Stimulated activated memory B cell treated with anti-CD40 and anti-IgM and Interleukin-4, amounts not matched to agents 10 μg/mL and 1 μg/mL and 100 μg/mL, for 72 hours (primary cell): ENCODE data around the gene SMIM3.
"Not testable (repeated sequence)": the region's sequence is repeated elsewhere in the genome, so short reads cannot be mapped to it uniquely, and the experiment has no call there.

ENCODE experiments used
- ATAC-seq: fragments of 150-1000 bp; cut with Tn5 transposase; 2 replicates; pipeline ENCODE4 v1.10.0; 2021
- H3K27ac Mint-ChIP-seq: one replicate; pipeline ENCODE4 v1.8.0; 2022; ENCODE audit warnings: mild to moderate bottlenecking, mixed read lengths
- H3K27me3 Mint-ChIP-seq: one replicate; pipeline ENCODE4 v1.8.0; 2022; ENCODE audit warnings: mixed read lengths
- H3K36me3 Mint-ChIP-seq: one replicate; pipeline ENCODE4 v1.8.0; 2022; ENCODE audit warnings: mixed read lengths
- H3K4me1 Mint-ChIP-seq: one replicate; pipeline ENCODE4 v1.8.0; 2022; ENCODE audit warnings: mixed read lengths
- H3K4me3 Mint-ChIP-seq: one replicate; pipeline ENCODE4 v1.8.0; 2022; ENCODE audit warnings: mild to moderate bottlenecking, moderate library complexity, mixed read lengths
- H3K9me3 Mint-ChIP-seq: one replicate; pipeline ENCODE4 v1.8.0; 2022; ENCODE audit warnings: mixed read lengths

The SMIM3 gene

GRCh38 chr5:150778517-150779396 is at the start of gene SMIM3:
SMIM3 (plus strand) TSS chr5:150778757; CDS start chr5:150795441, 16,684 bp downstream.
- no peaks in the 10 kb centered on the region for H3K36me3 Mint-ChIP-seq
- H3K4me3 Mint-ChIP-seq, result peak within 1 kb of the TSS; percentile 87
- peak within 1 kb of the TSS; percentile 76 for H3K27ac Mint-ChIP-seq
- ATAC-seq, result peak; percentile 24
- peaks cover 57% of the 10 kb centered on the region for H3K27me3 Mint-ChIP-seq
- no peaks in the 10 kb centered on the region for H3K9me3 Mint-ChIP-seq
- H3K4me1 Mint-ChIP-seq, result peaks cover 35% of the 10 kb centered on the region

- Mint-ChIP-seq H3K4me3 (no peak overlapping the region), H3K36me3 (peaks cover 58% of the 10 kb centered on the region), H3K27ac (no peak overlapping the region), H3K4me1 (peaks cover 11% of the 10 kb centered on the region), H3K9me3 (no peaks in the 10 kb centered on the region), H3K27me3 (no peaks in the 10 kb centered on the region)
- no peak for ATAC-seq
These were observed 48.7 kb upstream of the SMIM3 start for GRCh38 chr5:150729859-150730258.

GRCh38 chr5:150731669-150732242 is 46.8 kb upstream of the SMIM3 start:
- Mint-ChIP-seq H3K27me3 (no peaks in the 10 kb centered on the region), H3K9me3 (peaks cover 4% of the 10 kb centered on the region), H3K36me3 (peaks cover 77% of the 10 kb centered on the region), H3K4me3 (no peak overlapping the region), H3K27ac (no peak overlapping the region), H3K4me1 (peaks cover 23% of the 10 kb centered on the region)
- no peak for ATAC-seq

- no peaks in the 10 kb centered on the region for H3K27me3 Mint-ChIP-seq
- peaks cover 11% of the 10 kb centered on the region for H3K9me3 Mint-ChIP-seq
- peak overlapping the region; percentile 72 for H3K27ac Mint-ChIP-seq
- no peak for ATAC-seq
- H3K36me3 Mint-ChIP-seq, result peaks cover 91% of the 10 kb centered on the region
- peaks cover 52% of the 10 kb centered on the region for H3K4me1 Mint-ChIP-seq
- peak overlapping the region; percentile 13 for H3K4me3 Mint-ChIP-seq
These were observed 43.8 kb upstream of the SMIM3 start for GRCh38 chr5:150734579-150735384.

- no peak for ATAC-seq
- Mint-ChIP-seq H3K27ac (no peak overlapping the region), H3K4me1 (peaks cover 77% of the 10 kb centered on the region), H3K36me3 (peaks cover 89% of the 10 kb centered on the region), H3K4me3 (no peak overlapping the region), H3K9me3 (peaks cover 11% of the 10 kb centered on the region), H3K27me3 (no peaks in the 10 kb centered on the region)
These were observed 39.7 kb upstream of the SMIM3 start for GRCh38 chr5:150738862-150739261.

- peaks cover 83% of the 10 kb centered on the region for H3K36me3 Mint-ChIP-seq
- peaks cover 72% of the 10 kb centered on the region for H3K4me1 Mint-ChIP-seq
- no peaks in the 10 kb centered on the region for H3K27me3 Mint-ChIP-seq
- H3K4me3 Mint-ChIP-seq, result no peak overlapping the region
- no peak for ATAC-seq
- no peak overlapping the region for H3K27ac Mint-ChIP-seq
- H3K9me3 Mint-ChIP-seq, result peaks cover 11% of the 10 kb centered on the region
These were observed 37.6 kb upstream of the SMIM3 start for GRCh38 chr5:150740992-150741391.

GRCh38 chr5:150742455-150743141 is 36.0 kb upstream of the SMIM3 start:
- not testable (repeated sequence) for ATAC-seq, H3K4me3 Mint-ChIP-seq, H3K27me3 Mint-ChIP-seq, H3K27ac Mint-ChIP-seq, H3K9me3 Mint-ChIP-seq
- H3K4me1 Mint-ChIP-seq, result peaks cover 58% of the 10 kb centered on the region
- peaks cover 70% of the 10 kb centered on the region for H3K36me3 Mint-ChIP-seq

DNA sequence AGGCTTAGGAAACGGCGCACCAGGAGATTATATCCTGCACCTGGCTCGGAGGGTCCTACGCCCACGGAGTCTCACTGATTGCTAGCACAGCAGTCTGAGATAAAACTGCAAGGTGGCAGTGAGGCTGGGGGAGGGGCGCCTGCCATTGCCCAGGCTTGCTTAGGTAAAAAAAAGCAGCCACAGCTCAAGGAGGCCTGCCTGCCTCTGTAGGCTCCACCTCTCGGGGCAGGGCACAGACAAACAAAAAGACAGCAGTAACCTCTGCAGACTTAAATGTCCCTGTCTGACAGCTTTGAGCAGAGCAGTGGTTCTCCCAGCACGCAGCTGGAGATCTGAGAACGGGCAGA is 35.4 kb upstream of the SMIM3 start:
- Mint-ChIP-seq H3K36me3 (peaks cover 65% of the 10 kb centered on the region), H3K4me1 (peaks cover 53% of the 10 kb centered on the region)
- H3K27ac Mint-ChIP-seq, ATAC-seq, H3K27me3 Mint-ChIP-seq, H3K9me3 Mint-ChIP-seq, H3K4me3 Mint-ChIP-seq: not testable (repeated sequence)

DNA sequence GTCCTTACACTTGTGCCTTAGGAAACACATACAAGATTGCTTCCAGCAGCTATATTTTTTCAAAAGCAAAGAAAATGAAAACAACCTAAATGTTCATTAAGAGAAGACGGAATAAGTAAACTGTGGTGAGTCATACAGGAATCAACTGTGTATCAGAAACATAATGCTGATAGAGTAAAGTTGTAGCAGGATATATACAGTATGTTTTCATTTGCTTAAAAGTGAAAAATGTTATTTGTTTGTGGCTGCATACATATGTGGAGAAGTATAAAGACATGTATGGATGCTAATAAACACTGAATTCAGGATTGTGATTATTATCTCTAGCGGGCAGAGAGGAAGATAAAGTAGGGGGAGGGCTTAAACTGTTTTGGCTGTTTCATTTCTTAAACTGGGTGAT is 28.1 kb upstream of the SMIM3 start:
- Mint-ChIP-seq H3K27me3 (no peaks in the 10 kb centered on the region), H3K27ac (no peak overlapping the region), H3K36me3 (peaks cover 55% of the 10 kb centered on the region), H3K9me3 (no peaks in the 10 kb centered on the region), H3K4me3 (no peak overlapping the region), H3K4me1 (peaks cover 39% of the 10 kb centered on the region)
- ATAC-seq, result no peak

- no peaks in the 10 kb centered on the region for H3K9me3 Mint-ChIP-seq
- no peak overlapping the region for H3K4me3 Mint-ChIP-seq
- H3K36me3 Mint-ChIP-seq, result peaks cover 51% of the 10 kb centered on the region
- H3K27me3 Mint-ChIP-seq, result no peaks in the 10 kb centered on the region
- ATAC-seq, result no peak
- H3K27ac Mint-ChIP-seq, result no peak overlapping the region
- peaks cover 36% of the 10 kb centered on the region for H3K4me1 Mint-ChIP-seq
These were observed 27.3 kb upstream of the SMIM3 start for GRCh38 chr5:150751096-150751891.

- Mint-ChIP-seq H3K27me3 (no peaks in the 10 kb centered on the region), H3K9me3 (no peaks in the 10 kb centered on the region), H3K36me3 (peaks cover 50% of the 10 kb centered on the region), H3K27ac (no peak overlapping the region), H3K4me1 (peaks cover 42% of the 10 kb centered on the region), H3K4me3 (no peak overlapping the region)
- ATAC-seq, result no peak
These were observed 25.1 kb upstream of the SMIM3 start for GRCh38 chr5:150753463-150753862.

DNA sequence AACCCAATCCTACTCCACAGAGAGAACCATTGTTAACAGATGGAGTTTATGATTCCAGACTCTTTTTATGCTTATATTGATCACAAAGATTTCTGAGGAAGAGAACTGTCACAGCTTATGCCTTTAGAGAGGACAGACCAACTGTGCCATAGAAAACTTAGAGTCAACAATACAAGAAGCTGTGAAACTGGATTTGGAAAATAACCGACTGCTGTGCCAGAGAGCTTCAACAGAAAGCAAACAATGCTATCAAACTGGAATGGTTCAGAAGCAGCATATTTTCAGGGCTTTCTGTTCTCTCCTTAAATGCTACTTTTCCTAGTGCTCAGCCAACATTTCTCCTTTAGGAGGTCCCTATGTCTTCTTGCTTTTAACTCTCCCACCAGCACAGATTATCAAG is 24.7 kb upstream of the SMIM3 start:
- Mint-ChIP-seq H3K27ac (no peak overlapping the region), H3K4me1 (peaks cover 42% of the 10 kb centered on the region), H3K4me3 (no peak overlapping the region), H3K36me3 (peaks cover 49% of the 10 kb centered on the region), H3K9me3 (no peaks in the 10 kb centered on the region), H3K27me3 (no peaks in the 10 kb centered on the region)
- ATAC-seq, result no peak

DNA sequence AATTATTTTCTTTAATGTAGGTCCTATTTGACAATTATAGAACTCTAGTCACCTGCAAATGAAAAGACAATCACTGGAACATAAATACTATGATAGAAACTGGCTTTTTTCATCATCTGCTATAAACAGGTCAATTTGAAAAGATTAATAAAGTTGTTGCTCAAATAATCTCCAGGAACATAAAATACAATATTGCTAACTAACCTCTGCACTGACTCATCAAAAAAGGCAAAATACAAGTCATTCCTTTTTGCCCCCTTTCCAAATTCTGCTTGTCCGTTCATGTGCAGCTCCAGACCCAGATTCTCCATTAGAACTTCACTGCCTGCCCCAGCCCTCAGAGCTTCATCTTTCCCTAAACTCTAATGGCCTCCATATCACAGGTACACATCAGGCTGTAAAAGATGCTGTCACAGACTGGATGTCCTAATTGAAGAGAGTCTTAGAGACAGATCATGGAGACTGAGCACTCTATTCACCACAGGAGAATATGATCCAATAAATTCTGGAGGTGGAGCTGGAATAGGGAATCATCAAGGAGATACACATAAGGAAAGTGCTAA is 21.4 kb upstream of the SMIM3 start:
- peaks cover 28% of the 10 kb centered on the region for H3K4me1 Mint-ChIP-seq
- H3K4me3 Mint-ChIP-seq, result peak overlapping the region; percentile 41
- peaks cover under 1% of the 10 kb centered on the region for H3K27me3 Mint-ChIP-seq
- no peaks in the 10 kb centered on the region for H3K9me3 Mint-ChIP-seq
- H3K36me3 Mint-ChIP-seq, result peaks cover 32% of the 10 kb centered on the region
- no peak overlapping the region for H3K27ac Mint-ChIP-seq
- no peak for ATAC-seq

- peaks cover 24% of the 10 kb centered on the region for H3K36me3 Mint-ChIP-seq
- ATAC-seq, result peak; percentile 3
- H3K27me3 Mint-ChIP-seq, result peaks cover 11% of the 10 kb centered on the region
- peaks cover 23% of the 10 kb centered on the region for H3K4me1 Mint-ChIP-seq
- H3K9me3 Mint-ChIP-seq, result no peaks in the 10 kb centered on the region
- H3K4me3 Mint-ChIP-seq, result no peak overlapping the region
- no peak overlapping the region for H3K27ac Mint-ChIP-seq
These were observed 20.4 kb upstream of the SMIM3 start for GRCh38 chr5:150758203-150758530.
